ENCODE results near the gene DMBX1.

DMBX1 gene

DNA sequence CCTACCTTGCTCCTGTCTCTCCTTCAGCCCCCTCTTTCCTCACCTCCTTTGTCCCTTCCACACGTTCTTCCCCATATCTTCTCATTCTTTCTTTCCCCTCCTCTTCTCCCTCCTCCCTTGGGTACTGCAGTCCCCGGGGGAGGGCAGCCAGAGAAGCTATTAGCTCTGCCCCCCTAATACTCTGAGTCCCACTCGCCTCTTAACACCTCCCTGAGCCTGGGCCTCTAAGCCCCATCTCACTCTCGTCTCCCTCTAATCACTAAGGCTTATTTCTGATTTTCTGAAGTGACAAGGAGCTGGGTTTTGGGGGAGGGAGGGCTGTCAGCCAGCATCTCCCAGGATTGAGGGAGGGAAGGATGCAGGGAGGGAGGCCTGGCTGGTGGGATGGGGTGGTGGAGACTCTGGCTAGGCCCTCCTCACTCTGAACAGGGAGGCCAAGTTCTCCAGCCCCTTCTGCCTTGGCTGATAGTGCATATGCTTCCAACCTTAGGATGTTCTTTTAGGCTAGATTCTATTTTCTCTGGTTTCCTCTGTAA is 25.6 kb upstream of the DMBX1 start:
- no peak for TF ChIP-seq CTCF (IDR thresholded peaks at IDR 0.05)

DNA sequence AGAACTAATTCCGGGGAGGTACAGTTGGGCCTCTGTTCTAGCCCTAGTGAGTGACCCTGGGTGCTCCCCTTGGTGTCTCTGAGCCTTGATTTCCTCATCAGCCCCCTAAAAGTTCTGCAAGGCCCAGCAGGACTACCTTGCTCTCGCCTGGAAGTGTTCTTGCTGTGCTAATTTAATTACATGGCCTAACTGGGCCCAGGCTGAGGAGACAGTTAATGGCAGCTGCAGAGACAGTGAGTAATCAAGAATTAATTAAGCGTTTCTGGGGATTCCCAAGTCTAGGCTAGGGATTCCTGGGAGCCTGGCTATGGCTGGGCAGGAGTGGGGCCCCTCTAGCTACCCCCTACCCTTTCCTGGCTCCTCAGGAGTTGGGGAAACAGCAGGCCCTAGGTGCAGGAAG is 24.7 kb upstream of the DMBX1 start:
- no peak for TF ChIP-seq CTCF (IDR thresholded peaks at IDR 0.05)

- no peak for TF ChIP-seq CTCF (IDR thresholded peaks at IDR 0.05)
These were observed 23.6 kb upstream of the DMBX1 start for GRCh38 chr1:46465981-46466476.

DNA sequence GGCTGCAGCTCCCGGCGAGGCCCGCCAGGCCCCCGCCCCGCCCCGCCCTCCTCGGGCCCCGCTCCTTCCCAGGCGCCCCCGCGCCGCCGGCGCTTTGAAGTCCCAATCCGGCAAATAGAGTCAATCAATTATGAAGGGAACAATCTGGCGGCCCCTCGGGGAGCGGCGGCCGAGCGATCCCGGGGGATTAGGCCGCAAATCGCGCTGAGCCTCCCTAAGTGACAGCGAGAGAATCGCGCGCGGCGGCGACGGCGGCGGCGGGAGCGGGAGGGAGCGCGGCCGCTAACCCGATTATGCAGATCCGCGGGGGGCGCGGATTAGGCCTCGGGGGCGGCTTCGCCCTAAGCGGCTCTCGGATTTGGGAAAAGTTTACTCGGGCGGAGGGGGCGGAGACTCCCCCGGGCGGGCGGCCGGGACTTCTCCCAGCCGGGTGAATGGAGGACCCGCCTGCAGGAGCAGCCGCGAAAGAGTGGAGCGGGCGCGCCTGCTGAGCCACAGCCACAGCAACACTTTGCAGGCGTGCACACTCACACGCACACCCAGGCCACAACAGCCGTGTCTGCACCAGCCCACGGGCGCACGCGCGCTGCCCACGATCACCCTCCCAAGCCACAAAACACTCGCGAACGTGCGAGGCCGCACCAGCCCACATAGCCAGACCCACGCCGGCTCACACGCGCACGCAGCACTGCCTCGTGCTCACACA is 23.0 kb upstream of the DMBX1 start:
- TF ChIP-seq CTCF (IDR thresholded peaks at IDR 0.05), result no peak

- TF ChIP-seq CTCF (IDR thresholded peaks at IDR 0.05), result no peak
These were observed 22.5 kb upstream of the DMBX1 start for GRCh38 chr1:46467183-46467504.

DNA sequence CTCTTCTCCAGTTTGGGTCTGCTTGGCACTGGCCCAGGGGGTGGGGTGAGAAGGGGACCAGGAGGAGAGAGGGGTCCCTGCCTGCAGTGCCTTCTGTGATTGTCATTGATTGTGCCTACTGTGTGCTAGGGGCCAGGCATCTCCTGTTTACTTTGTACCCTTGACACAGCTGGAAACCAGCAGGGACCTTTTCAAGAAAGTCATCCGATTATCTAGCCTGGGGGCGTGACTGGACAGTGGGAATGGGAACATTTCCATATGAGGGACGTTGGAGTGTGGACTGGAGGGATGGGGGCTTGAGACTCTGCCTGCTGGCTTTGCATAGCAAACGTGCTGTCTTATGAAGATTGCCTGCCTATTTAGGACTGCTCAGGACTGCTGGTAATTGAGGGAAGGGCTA is 19.8 kb upstream of the DMBX1 start:
- no peak for TF ChIP-seq CTCF (IDR thresholded peaks at IDR 0.05)

DNA sequence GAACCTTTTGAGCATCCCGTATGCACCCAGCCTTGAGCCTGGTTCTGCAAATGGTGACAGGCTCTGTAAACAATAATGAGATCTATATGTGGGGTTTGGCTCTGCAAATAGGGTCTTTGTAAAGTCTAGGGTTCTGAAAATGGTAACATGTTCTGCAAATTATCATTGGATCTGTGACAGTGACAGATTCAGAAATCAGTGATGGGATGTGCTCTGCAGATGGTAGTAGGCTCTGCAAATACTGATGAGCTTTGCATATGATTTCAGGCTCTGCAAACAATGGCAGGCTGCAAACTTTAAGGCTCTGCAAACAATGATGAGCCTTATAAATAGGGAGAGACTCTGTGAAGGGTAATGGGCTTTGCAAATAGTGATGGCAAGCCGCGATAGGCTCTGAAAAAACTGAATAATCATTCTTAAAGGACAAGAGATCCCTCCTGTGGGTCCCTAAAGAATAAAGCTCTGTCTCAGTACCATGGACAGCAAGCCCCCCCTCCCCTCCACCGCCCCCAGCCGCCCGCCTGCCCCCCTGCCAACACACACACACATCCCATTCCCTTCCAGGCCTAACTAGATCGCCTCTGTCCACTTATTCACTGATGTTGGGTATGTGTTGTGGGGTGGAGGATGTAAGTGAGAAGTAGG is 17.7 kb upstream of the DMBX1 start:
- TF ChIP-seq CTCF (IDR thresholded peaks at IDR 0.05), result no peak
